Measurements from ENCODE around the gene ACTL7A. TPM values are rescaled to one million over a fixed set of nuclear protein-coding genes. Genes with fewer than 3 reads are reported as not detected.
"Not testable (repeated sequence)": the region's sequence is repeated elsewhere in the genome, so short reads cannot be mapped to it uniquely, and the experiment has no call there.

ACTL7A gene
- polyA plus RNA-seq, 4 donors: not detected

GRCh38 chr9:108876425-108876824, 14.4 kb downstream of the ACTL7A start:
- DNase-seq (ENCODE audit: low read depth in 4 of 4, low spot score in 3 of 4): no peak

GRCh38 chr9:108877524-108877923, 15.5 kb downstream of the ACTL7A start:
- DNase-seq (ENCODE audit: low read depth in 4 of 4, low spot score in 3 of 4): no peak

GRCh38 chr9:108880738-108881316, 18.8 kb downstream of the ACTL7A start:
- no peak for DNase-seq (ENCODE audit: low read depth in 4 of 4, low spot score in 3 of 4)

- no peak for DNase-seq (ENCODE audit: low read depth in 4 of 4, low spot score in 3 of 4)
Observed at GRCh38 chr9:108882052-108882888, 20.2 kb downstream of the ACTL7A start.

- no peak for DNase-seq (ENCODE audit: low read depth in 4 of 4, low spot score in 3 of 4)
Observed at GRCh38 chr9:108883085-108883484, 21.0 kb downstream of the ACTL7A start.

GRCh38 chr9:108884701-108885100, 22.6 kb downstream of the ACTL7A start:
- DNase-seq (ENCODE audit: low read depth in 4 of 4, low spot score in 3 of 4): no peak

GRCh38 chr9:108885643-108886348, 23.7 kb downstream of the ACTL7A start:
- DNase-seq (ENCODE audit: low read depth in 4 of 4, low spot score in 3 of 4): peak in 3 of 4 donors; percentile 5 to 24 (median 17)

GRCh38 chr9:108886594-108887271, 24.7 kb downstream of the ACTL7A start:
- DNase-seq (ENCODE audit: low read depth in 4 of 4, low spot score in 3 of 4): not testable (repeated sequence)

- DNase-seq (ENCODE audit: low read depth in 4 of 4, low spot score in 3 of 4): peak in 1 of 4 donors; percentile 2
Observed at GRCh38 chr9:108889649-108890067, 27.6 kb downstream of the ACTL7A start.

GRCh38 chr9:108894225-108894997, 32.3 kb downstream of the ACTL7A start:
- no peak for DNase-seq (ENCODE audit: low read depth in 4 of 4, low spot score in 3 of 4)

- no peak for DNase-seq (ENCODE audit: low read depth in 4 of 4, low spot score in 3 of 4)
Observed at GRCh38 chr9:108897324-108898096, 35.4 kb downstream of the ACTL7A start.

- DNase-seq (ENCODE audit: low read depth in 4 of 4, low spot score in 3 of 4): not testable (repeated sequence)
Observed at GRCh38 chr9:108899023-108899695, 37.1 kb downstream of the ACTL7A start.

GRCh38 chr9:108900176-108900575, 38.1 kb downstream of the ACTL7A start:
- no peak for DNase-seq (ENCODE audit: low read depth in 4 of 4, low spot score in 3 of 4)

- DNase-seq (ENCODE audit: low read depth in 4 of 4, low spot score in 3 of 4): no peak
Observed at GRCh38 chr9:108903420-108904103, 41.5 kb downstream of the ACTL7A start.

GRCh38 chr9:108904161-108904560, 42.1 kb downstream of the ACTL7A start:
- DNase-seq (ENCODE audit: low read depth in 4 of 4, low spot score in 3 of 4): no peak

- no peak for DNase-seq (ENCODE audit: low read depth in 4 of 4, low spot score in 3 of 4)
Observed at GRCh38 chr9:108905494-108905893, 43.4 kb downstream of the ACTL7A start.

GRCh38 chr9:108910402-108910801, 48.3 kb downstream of the ACTL7A start:
- DNase-seq (ENCODE audit: low read depth in 4 of 4, low spot score in 3 of 4): no peak

GRCh38 chr9:108910914-108911313, 48.8 kb downstream of the ACTL7A start:
- DNase-seq (ENCODE audit: low read depth in 4 of 4, low spot score in 3 of 4): no peak
